ES-I3 (cell line): ENCODE data around the gene FFAR4.

Experiments used
- H3K36me3 ChIP-seq: 2 replicates; pipeline ENCODE4 v1.6.1; 2013; ENCODE audit warnings: mild to moderate bottlenecking, low read length, control low read depth, moderate library complexity; ENCODE audit not compliant: insufficient read depth
- H3K4me1 ChIP-seq: 2 replicates; pipeline ENCODE4 v1.6.1; 2013; ENCODE audit warnings: mild to moderate bottlenecking, control low read depth, low read length; ENCODE audit not compliant: insufficient read depth
- H3K9ac ChIP-seq: 2 replicates; pipeline ENCODE4 v1.6.1; 2013; ENCODE audit warnings: low read depth, mild to moderate bottlenecking, low read length, moderate library complexity
- H3K9me3 ChIP-seq: 2 replicates; pipeline ENCODE4 v1.6.1; 2013; ENCODE audit warnings: mild to moderate bottlenecking, low read length, moderate library complexity; ENCODE audit not compliant: control insufficient read depth, insufficient read depth

Gene FFAR4

DNA sequence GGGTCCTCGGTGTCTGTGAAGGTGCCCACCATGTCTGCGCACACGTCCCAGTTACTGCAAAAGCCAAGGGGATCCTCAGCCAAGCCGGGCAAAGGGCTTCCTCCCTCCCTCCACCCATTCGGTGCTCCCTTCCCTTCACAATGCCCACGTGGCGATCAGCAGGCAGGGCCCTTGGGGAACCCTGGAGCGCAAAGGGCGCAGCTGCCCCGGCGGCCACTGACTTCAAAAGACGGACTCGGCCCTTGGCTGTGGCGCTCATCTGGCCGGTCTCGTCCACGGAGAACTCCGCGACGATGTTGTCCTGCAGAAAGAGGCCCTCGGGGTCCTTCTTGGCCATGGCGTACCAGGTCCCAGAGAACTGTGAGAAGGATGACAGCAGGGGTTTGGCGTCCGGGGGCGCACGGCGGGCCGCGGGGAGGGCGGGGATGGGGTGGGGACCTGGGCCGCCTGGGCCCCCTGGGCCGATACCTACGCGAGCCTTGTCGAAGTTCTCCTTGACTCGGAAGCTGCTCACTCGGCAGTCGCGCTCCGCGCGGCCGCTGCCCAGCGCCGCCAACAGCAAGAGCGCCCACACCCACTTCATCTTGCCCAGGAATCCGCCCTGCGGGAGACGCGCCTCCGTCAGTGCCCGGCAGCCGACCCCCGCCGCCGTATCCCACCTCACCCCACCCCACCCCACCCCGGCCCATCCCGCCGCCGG is 34.1 kb downstream of the FFAR4 start:
- H3K9me3 ChIP-seq = no peaks in the 10 kb centered on the region
- H3K4me1 ChIP-seq = no peaks in the 10 kb centered on the region
- peak overlapping the region; percentile 51; the same call in 1 of the 2 replicates for H3K9ac ChIP-seq
- no peaks in the 10 kb centered on the region for H3K36me3 ChIP-seq

DNA sequence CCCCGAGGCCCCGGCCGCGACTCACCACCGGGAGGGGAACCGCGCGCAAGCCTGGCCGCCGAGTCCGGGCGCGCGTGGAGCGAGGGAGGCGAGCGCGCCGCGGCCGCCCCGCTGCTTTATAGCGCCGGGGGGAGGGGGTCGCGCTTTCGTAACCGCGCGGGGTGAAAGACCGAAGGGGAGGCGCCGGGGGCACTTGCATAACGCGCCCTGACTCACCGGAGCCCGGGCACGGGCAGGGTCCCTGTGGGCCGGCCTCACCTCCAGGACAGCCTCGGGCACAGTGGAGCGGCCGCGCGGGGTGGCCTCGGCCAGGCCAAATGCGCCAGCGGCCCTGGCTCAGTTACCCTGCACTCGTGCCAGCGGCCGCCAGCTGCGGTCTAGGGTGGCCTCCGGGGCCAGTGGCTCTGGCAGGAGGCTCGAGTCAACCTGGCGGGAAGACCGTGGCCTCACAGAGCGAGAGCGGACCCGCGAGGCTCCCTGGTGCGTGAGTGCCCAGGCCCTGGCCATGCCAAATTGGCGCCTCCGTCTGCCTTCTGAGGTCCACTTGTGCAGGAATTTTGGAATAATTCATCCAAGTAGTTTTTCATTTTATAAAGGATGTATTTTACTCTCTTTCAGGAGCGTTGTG is 34.8 kb downstream of the FFAR4 start, which contains the start of gene RBP4:
Gene RBP4 (minus strand): TSS at position 90 of the 628 bp plus-strand sequence. CDS start 207 bp downstream, outside the sequence.
- no peaks in the 10 kb centered on the region for H3K9me3 ChIP-seq
- no peaks in the 10 kb centered on the region for H3K4me1 ChIP-seq
- H3K9ac ChIP-seq = peak within 1 kb of the TSS; percentile 51

DNA sequence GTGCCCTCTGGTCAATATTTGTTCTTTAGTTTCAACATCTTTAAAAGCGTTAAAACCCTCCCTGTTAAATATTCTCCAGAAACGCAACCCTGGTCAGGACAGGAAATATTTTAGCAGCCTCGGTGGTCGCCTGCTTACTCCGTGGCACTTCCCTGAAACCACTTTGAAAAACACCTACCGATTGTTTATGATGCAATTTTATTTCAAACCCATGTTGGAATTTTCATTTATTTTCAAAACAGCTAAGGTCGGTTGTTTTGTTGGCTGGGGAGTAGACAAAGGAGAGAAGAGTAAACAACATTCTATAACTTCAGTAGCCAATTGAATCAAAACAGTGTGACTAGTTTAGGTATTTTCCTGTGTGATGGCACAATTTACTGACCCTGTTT is 35.3 kb downstream of the FFAR4 start:
- Histone ChIP-seq H3K36me3 (no peaks in the 10 kb centered on the region), H3K9ac (peak overlapping the region; percentile 51; the same call in 1 of the 2 replicates), H3K4me1 (no peaks in the 10 kb centered on the region), H3K9me3 (no peaks in the 10 kb centered on the region)

More for the DNA sequence above, 34.8 kb downstream of the FFAR4 start, which contains the start of gene RBP4:
- H3K36me3 ChIP-seq = no peaks in the 10 kb centered on the region

DNA sequence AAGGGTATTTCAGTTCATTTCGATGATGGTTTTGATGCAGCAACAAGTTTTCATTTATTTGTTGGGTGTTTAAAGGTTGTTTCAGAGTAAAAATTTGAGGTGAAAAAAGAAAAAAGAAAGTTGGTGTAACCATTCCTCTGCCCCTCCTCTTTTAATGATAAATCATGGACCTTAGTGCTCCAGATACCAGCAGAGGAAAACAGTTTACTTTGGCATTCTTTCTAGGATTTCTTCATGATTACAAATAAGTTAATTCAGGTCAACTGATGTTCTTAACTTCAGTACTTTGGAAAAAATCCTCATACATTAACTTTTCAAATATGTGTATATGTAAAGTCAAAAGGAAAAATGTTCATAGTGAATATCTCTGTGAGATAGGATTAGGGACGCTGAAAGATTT is 36.6 kb downstream of the FFAR4 start:
- H3K9me3 ChIP-seq = no peaks in the 10 kb centered on the region
- H3K36me3 ChIP-seq = no peaks in the 10 kb centered on the region
- H3K4me1 ChIP-seq = no peaks in the 10 kb centered on the region
- H3K9ac ChIP-seq = no peak overlapping the region

DNA sequence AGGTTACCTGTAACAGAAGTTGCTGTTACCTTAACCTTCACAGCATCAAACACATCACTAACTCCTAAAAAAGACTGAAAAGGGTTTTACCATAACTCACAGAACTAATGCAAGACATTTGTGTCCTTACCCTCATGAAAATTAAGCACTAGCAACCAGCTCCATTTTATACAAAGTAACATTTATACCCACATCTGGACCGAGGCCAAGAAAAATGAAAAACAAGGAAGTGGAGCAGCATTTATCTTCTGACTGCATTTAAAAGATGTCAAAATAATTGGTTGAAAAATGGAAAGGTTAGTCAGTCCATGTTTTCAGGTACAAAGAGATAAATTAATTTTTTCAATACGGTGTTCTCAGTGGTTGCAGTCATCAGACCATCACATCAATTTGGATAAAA is 37.7 kb downstream of the FFAR4 start:
- Histone ChIP-seq H3K9me3 (no peaks in the 10 kb centered on the region), H3K4me1 (no peaks in the 10 kb centered on the region), H3K9ac (no peak overlapping the region), H3K36me3 (no peaks in the 10 kb centered on the region)

DNA sequence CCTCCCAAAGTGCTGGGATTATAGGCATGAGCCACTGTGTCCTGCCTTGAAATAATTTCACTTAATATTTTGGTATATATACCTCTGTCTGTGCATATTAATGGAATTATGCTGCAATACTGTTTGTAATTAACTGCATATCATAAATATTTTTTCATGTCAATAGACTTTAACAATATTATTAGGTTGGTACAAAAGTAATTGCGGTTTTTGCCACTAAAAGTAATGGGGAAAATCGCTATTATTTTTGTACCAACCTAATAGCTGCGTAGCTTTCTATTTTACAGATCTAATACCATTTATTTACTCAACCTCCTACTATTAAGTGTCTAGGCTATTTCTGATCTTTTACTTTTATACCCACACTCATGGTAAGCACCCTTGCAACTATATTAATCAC is 42.0 kb downstream of the FFAR4 start:
- Histone ChIP-seq H3K4me1 (no peaks in the 10 kb centered on the region), H3K9ac (no peak overlapping the region), H3K9me3 (no peaks in the 10 kb centered on the region), H3K36me3 (no peaks in the 10 kb centered on the region)

DNA sequence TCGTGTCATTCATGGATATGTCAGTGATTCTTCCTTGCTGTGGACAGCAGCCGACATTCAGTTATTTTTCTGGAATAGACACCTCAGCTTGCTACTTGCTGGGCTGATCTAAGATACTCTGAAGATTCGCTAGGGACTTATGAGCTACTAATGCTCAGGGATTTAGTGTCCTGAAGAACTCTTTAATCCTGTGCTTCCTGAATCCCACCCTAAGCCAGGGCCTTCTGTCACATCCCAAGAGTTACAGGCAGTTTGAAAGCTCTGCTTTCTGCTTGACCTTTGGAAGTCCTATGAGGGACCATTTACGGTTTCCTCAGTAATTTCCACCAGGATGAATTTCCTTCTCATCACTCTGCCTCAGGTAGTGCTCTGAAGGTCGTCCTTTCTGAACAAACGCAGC is 45.8 kb downstream of the FFAR4 start, which contains the start of gene PDE6C:
Gene PDE6C (plus strand): TSS at position 227 of the 400 bp plus-strand sequence. CDS start 189 bp downstream, outside the sequence.
- Histone ChIP-seq H3K9me3 (no peaks in the 10 kb centered on the region), H3K4me1 (peaks cover 4% of the 10 kb centered on the region; the same call in 1 of the 2 replicates), H3K36me3 (no peaks in the 10 kb centered on the region), H3K9ac (no peak within 1 kb of the TSS)

DNA sequence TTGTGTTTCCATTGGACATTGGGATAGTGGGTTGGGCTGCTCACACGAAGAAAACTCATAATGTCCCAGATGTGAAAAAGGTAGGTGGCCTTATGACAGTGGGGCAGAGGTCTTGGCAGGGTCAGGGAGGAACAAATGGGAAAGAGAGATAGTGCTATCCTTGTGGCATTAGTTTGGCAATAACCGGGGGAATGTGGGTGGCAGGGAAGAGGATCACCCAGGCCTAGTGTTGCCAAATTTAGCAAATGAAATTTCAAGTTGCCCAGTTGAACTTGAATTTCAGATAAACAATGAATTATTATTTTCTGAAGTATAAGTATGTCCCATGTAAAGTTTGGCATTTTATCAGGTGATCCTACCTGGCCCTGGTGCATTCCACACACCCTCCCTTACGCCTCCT is 46.7 kb downstream of the FFAR4 start:
- Histone ChIP-seq H3K36me3 (no peaks in the 10 kb centered on the region), H3K9me3 (no peaks in the 10 kb centered on the region), H3K4me1 (peaks cover 4% of the 10 kb centered on the region; the same call in 1 of the 2 replicates), H3K9ac (no peak overlapping the region)

DNA sequence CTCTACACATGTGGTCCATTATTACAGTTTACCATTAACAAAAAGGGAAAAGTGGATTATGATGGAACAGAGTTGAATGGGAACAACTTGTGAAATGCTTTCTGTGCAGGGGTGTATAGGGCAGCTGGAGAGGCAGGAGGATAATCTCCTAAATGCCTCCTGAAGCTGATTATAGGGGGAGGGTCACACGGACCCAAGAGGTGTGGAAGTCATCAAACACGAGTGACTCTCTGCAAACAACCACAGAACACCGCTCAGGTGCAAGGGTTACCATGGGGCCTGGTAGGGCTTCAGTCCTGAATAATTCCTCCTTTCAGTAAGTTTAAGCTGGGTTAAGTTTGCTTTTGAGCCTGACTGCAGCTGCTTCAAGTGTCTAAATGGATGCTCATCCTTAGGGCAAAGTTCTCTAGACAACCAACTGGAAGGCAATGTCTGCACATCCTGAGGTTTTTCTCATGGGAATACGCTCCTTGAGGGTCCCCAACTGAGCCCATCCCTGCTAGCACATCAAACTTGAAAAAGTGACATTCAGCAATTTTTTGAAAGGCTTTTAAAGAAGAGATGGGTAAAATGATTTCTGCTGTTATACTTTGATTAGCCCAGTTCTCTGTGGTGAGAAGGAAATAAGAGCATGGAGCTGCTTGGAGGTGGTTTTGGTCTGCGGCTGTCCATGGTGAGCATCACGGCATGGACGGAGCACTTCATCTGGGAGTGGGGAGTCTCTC is 47.8 kb downstream of the FFAR4 start:
- Histone ChIP-seq H3K36me3 (no peaks in the 10 kb centered on the region), H3K9ac (no peak overlapping the region), H3K9me3 (no peaks in the 10 kb centered on the region), H3K4me1 (peaks cover 4% of the 10 kb centered on the region; the same call in 1 of the 2 replicates)

DNA sequence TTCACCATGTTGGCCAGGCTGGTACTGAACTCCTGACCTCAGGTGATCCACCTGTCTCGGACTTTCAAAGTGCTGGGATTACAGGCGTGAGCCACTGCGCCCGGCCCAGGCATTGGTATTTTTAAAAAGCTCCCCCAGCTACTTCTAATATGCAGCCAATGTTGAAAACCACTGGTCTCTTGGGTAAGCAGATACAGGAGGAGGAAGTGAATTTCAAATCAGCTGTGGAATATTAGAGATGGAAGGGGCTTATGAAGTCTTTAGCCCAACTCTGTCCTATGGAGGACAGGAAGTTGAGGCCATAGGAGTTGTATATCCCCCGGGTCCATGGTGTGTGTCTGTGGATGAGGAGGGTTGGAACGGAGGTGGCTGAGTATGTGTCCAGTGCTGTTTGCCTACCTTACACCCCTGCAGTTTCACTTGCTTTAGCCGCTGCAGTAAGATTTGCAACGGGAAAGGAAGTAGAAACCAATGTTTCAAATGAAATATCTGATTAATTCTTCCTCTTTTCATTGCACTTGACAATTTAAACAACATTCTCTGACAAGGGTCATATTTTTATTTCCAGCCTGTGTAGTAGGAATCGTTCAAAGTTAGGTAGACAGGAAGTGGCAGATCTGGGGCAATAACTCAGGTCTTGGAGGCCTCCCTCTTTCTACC is 49.2 kb downstream of the FFAR4 start:
- no peaks in the 10 kb centered on the region for H3K9me3 ChIP-seq
- no peaks in the 10 kb centered on the region for H3K36me3 ChIP-seq

DNA sequence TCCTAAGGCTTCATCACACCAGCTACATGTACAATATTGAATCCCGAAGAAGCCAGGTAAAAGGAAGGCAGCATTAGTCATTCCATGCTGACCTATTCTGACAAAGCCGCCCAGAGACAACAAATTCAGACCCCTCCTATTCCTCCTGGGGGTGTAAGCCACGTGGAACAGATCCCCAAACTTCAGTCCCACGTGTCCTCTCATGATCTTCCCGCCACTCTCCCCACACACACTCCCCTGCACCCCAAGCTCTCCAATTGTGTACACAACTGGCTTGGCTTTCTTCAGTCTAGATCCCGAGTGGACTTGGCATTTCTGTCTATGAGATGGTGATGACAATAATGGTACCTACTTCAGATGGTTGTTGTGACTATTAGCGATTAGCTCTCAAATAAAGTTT is 54.5 kb downstream of the FFAR4 start:
- H3K36me3 ChIP-seq = no peaks in the 10 kb centered on the region
- no peak overlapping the region for H3K9ac ChIP-seq
- H3K9me3 ChIP-seq = no peaks in the 10 kb centered on the region
- peaks cover 4% of the 10 kb centered on the region; the same call in 1 of the 2 replicates for H3K4me1 ChIP-seq

More for the DNA sequence above, 49.2 kb downstream of the FFAR4 start:
- Histone ChIP-seq H3K4me1 (peaks cover 4% of the 10 kb centered on the region; the same call in 1 of the 2 replicates), H3K9ac (no peak overlapping the region)

DNA sequence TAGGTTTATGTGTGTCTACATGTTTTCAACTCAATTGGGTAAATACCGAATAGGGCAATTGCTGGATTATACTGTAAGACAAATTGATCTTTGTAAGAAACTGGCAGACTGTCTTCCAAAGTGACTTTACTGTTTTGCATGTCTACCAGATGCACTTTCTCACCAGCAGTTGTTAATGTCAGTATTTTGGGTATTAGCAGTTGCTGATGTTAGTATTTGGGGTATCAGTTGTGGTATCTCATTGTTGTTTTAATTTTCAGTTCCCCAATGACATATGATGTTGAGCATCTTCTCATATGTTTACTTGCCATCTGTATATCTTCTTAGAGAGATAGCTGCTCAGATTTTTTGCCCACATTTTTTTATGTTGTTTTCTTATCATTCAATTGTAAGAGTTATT is 56.5 kb downstream of the FFAR4 start:
- Histone ChIP-seq H3K9ac (no peak overlapping the region), H3K36me3 (no peaks in the 10 kb centered on the region), H3K4me1 (no peaks in the 10 kb centered on the region), H3K9me3 (no peaks in the 10 kb centered on the region)

DNA sequence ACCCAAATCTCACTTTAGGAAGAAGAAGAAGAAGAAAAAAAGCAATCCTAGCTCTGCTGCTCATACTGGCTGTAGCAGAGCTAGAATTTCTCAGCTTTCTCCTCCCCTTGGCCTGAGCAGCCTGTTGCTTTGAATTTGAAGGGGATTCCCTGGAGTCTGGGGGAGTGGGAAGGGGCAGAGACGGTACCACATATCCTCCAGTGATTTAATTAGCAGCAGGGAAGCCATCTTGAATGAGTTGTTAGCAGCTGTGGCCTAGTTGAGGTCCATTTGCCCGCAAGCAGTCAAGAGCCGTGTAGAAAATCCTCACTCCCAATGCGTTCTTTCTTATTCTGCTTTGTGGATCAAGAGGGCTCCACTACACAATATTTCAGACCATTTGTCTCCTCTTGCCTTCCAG is 62.4 kb downstream of the FFAR4 start:
- H3K9ac ChIP-seq = no peak overlapping the region
- no peaks in the 10 kb centered on the region for H3K4me1 ChIP-seq
- no peaks in the 10 kb centered on the region for H3K36me3 ChIP-seq
- no peaks in the 10 kb centered on the region for H3K9me3 ChIP-seq

DNA sequence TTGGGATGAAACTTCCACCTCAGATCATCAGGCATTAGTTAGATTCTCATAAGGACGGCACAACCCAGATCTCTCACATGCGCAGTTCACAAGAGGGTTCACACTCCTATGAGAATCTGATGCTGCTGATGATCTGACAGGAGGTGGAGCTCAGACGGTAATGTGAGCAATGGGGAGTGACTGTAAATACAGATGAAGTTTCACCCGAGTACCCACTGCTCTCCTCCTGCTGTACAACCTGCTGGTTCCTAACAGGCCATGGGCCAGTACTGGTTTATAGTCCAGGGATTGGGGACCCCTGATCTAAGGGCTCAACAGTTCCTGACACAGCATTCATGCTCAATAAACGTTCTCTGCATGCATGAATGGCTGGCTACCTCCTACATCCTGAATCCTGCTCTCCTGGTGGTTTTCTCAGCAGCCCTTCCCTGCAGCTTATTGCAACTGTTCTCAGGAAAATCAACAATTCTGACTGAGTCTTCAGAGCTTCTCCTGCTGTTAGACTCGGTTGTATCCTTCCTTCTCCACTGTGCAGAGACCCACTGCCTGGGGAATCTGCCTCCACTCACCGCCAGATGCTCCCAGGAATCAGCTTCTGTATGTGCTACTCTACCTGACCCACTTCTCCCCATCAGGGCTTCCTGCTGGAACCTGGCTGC is 63.3 kb downstream of the FFAR4 start:
- Histone ChIP-seq H3K4me1 (no peaks in the 10 kb centered on the region), H3K9me3 (no peaks in the 10 kb centered on the region), H3K9ac (no peak overlapping the region), H3K36me3 (no peaks in the 10 kb centered on the region)
